Smooth muscle cell (in vitro differentiated cells): ENCODE measurements around the gene RDH5. TPM values are rescaled to one million over a fixed set of nuclear protein-coding genes. Genes with fewer than 3 reads are reported as not detected.

Experiments
- DNase-seq: peaks from one replicate; lab custom pipeline; 2025; ENCODE audit not compliant: unreplicated experiment; lab: John Stamatoyannopoulos, UW
- H2AFZ ChIP-seq: fragments of 200-600 bp; sonication (generic); 2 replicates; pipeline ENCODE4 v1.6.0; 2016; ENCODE audit warnings: antibody characterized with exemption, low read depth, mild to moderate bottlenecking
- H3F3A ChIP-seq: fragments of 200-600 bp; sonication (generic); 2 replicates; pipeline ENCODE4 v1.6.0; 2017; ENCODE audit warnings: antibody characterized with exemption, low read depth
- H3K27ac ChIP-seq: fragments of 200-600 bp; sonication (generic); 2 replicates; pipeline ENCODE4 v1.5.1; 2016; ENCODE audit warnings: low read depth, mild to moderate bottlenecking
- H3K27me3 ChIP-seq: fragments of 200-600 bp; sonication (generic); 2 replicates; pipeline ENCODE4 v1.6.1; 2016; ENCODE audit warnings: low read depth, mild to moderate bottlenecking
- H3K36me3 ChIP-seq: fragments of 200-600 bp; sonication (generic); 2 replicates; pipeline ENCODE4 v1.5.1; 2016; ENCODE audit warnings: low read depth
- H3K4me1 ChIP-seq: fragments of 200-600 bp; sonication (generic); 2 replicates; pipeline ENCODE4 v1.5.1; 2016; ENCODE audit warnings: low read depth
- H3K4me2 ChIP-seq: fragments of 200-600 bp; sonication (generic); 2 replicates; pipeline ENCODE4 v1.6.0; 2016; ENCODE audit warnings: mild to moderate bottlenecking
- H3K4me3 ChIP-seq: fragments of 200-600 bp; sonication (generic); 2 replicates; pipeline ENCODE4 v1.5.1; 2016; ENCODE audit warnings: mild to moderate bottlenecking
- H3K79me2 ChIP-seq: fragments of 200-600 bp; sonication (generic); 2 replicates; pipeline ENCODE4 v1.6.0; 2016; ENCODE audit warnings: low read depth, mild to moderate bottlenecking
- H3K9ac ChIP-seq: fragments of 200-600 bp; sonication (generic); 2 replicates; pipeline ENCODE4 v1.6.0; 2016; ENCODE audit warnings: low read depth
- H3K9me3 ChIP-seq: fragments of 200-600 bp; sonication (generic); replicated peaks from 2 replicates; pipeline ENCODE4 v1.5.1; 2016; ENCODE audit warnings: low read depth
- H4K20me1 ChIP-seq: fragments of 200-600 bp; sonication (generic); 2 replicates; pipeline ENCODE4 v1.6.0; 2016; ENCODE audit warnings: low read depth
- WGBS: methylation state at CpG from one replicate; pipeline ENCODE4 v1.1.7; 2016; ENCODE audit warnings: low lambda C conversion rate; 5-methylcytosine and 5-hydroxymethylcytosine counted together
- polyA plus RNA-seq: library from polyadenylated mRNA; unstranded; fragments of >200 nt; fragmentation: Nextera tagmentation; extraction: Ambion mirVana; gene quantifications from 2 replicates; pipeline ENCODE4 v1.2.1, GENCODE V29; 2016
- total RNA-seq: library from RNA; depleted of rRNA; stranded (reverse); fragments of >200 nt; gene quantifications from 2 replicates; pipeline ENCODE4 v1.2.3, GENCODE V29; 2014
- TF ChIP-seq, protein P1 (sequence below): fragments of 200-600 bp; sonication (generic); IDR thresholded peaks from 2 replicates; pipeline ENCODE4 v1.5.1; 2017; ENCODE audit warnings: borderline replicate concordance, mild to moderate bottlenecking, antibody characterized with exemption; ENCODE audit not compliant: insufficient read depth, poor library complexity, severe bottlenecking

RDH5 gene, protein sequence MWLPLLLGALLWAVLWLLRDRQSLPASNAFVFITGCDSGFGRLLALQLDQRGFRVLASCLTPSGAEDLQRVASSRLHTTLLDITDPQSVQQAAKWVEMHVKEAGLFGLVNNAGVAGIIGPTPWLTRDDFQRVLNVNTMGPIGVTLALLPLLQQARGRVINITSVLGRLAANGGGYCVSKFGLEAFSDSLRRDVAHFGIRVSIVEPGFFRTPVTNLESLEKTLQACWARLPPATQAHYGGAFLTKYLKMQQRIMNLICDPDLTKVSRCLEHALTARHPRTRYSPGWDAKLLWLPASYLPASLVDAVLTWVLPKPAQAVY
- total RNA-seq, result 3.0 TPM in 1 of 2 replicates, not detected in the other
- 3.7 and 9.2 TPM in 2 replicates for polyA plus RNA-seq

DNA sequence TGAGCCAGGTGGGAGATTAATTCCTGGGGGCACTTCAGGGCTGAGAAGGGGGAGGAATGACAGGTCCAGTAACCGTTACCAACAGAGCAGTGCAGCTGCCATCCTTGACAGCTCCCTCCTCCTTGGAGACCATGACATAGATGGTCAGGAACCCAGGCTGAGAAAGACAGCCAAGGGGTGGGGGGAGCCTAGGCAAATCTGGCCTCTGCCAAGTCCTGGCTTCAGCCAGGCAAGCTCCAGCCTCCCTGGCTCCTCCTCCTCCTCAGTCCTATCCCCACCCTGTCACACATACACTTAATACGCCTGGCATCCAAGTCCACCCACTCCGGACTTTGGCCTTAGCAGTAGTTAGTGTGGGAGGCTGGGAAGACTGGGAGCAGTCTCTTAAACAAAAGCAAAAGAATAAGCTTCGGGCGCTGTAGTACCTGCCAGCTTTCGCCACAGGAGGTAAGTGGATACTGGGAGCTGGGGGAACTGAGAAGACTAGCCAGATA is at the start of gene RDH5:
Gene RDH5, plus strand, starts transcription at position 323 of the 494 bp plus-strand sequence. CDS start 792 bp downstream, outside the sequence.
- H2AFZ ChIP-seq, result no peak within 1 kb of the TSS
- H4K20me1 ChIP-seq, result peaks cover 29% of the 10 kb centered on the region
- peak within 1 kb of the TSS; percentile 14 for H3K9ac ChIP-seq
- 57% methylated on average over 6 of the region's 6 CpGs for WGBS
- peak within 1 kb of the TSS; percentile 33 for H3K4me3 ChIP-seq
- H3K9me3 ChIP-seq, result no peaks in the 10 kb centered on the region
- no peak for DNase-seq
- no peaks in the 10 kb centered on the region for H3K36me3 ChIP-seq
- H3F3A ChIP-seq, result peaks cover 30% of the 10 kb centered on the region
- H3K27me3 ChIP-seq, result no peaks in the 10 kb centered on the region
- H3K4me2 ChIP-seq, result peak within 1 kb of the TSS; percentile 57
- H3K79me2 ChIP-seq, result no peaks in the 10 kb centered on the region
- TF ChIP-seq, protein P1, sequence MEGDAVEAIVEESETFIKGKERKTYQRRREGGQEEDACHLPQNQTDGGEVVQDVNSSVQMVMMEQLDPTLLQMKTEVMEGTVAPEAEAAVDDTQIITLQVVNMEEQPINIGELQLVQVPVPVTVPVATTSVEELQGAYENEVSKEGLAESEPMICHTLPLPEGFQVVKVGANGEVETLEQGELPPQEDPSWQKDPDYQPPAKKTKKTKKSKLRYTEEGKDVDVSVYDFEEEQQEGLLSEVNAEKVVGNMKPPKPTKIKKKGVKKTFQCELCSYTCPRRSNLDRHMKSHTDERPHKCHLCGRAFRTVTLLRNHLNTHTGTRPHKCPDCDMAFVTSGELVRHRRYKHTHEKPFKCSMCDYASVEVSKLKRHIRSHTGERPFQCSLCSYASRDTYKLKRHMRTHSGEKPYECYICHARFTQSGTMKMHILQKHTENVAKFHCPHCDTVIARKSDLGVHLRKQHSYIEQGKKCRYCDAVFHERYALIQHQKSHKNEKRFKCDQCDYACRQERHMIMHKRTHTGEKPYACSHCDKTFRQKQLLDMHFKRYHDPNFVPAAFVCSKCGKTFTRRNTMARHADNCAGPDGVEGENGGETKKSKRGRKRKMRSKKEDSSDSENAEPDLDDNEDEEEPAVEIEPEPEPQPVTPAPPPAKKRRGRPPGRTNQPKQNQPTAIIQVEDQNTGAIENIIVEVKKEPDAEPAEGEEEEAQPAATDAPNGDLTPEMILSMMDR, result no peak
- H3K27ac ChIP-seq, result peak within 1 kb of the TSS; percentile 78
- H3K4me1 ChIP-seq, result peaks cover 28% of the 10 kb centered on the region

GRCh38 chr12:55671746-55672145 is 48.4 kb upstream of the RDH5 start:
- Histone ChIP-seq H3K27ac (no peak overlapping the region), H4K20me1 (no peaks in the 10 kb centered on the region), H3K79me2 (no peaks in the 10 kb centered on the region), H3K4me2 (no peak overlapping the region), H3K9ac (no peak overlapping the region), H3K4me1 (no peaks in the 10 kb centered on the region), H3K4me3 (no peak overlapping the region), H3F3A (no peaks in the 10 kb centered on the region), H3K36me3 (no peaks in the 10 kb centered on the region), H2AFZ (no peak overlapping the region), H3K27me3 (peaks cover 5% of the 10 kb centered on the region), H3K9me3 (no peaks in the 10 kb centered on the region)
- DNase-seq, result no peak
- TF ChIP-seq, protein P1, result no peak
- WGBS, result 70% methylated on average over 4 of the region's 4 CpGs

- Histone ChIP-seq H3K36me3 (no peaks in the 10 kb centered on the region), H3K4me3 (no peak overlapping the region), H3K9ac (no peak overlapping the region), H3K27me3 (peaks cover 5% of the 10 kb centered on the region), H3K4me2 (no peak overlapping the region), H4K20me1 (no peaks in the 10 kb centered on the region), H3K27ac (no peak overlapping the region), H3K9me3 (no peaks in the 10 kb centered on the region), H2AFZ (no peak overlapping the region), H3K79me2 (no peaks in the 10 kb centered on the region), H3F3A (no peaks in the 10 kb centered on the region), H3K4me1 (no peaks in the 10 kb centered on the region)
- TF ChIP-seq, protein P1, result no peak
- no peak for DNase-seq
These were observed 46.6 kb upstream of the RDH5 start for GRCh38 chr12:55673638-55674037.

GRCh38 chr12:55675666-55676065 is 44.5 kb upstream of the RDH5 start:
- 87% methylated on average over 8 of the region's 8 CpGs for WGBS
- no peak overlapping the region for H3K4me3 ChIP-seq
- H3F3A ChIP-seq, result no peaks in the 10 kb centered on the region
- no peaks in the 10 kb centered on the region for H3K36me3 ChIP-seq
- H3K4me1 ChIP-seq, result no peaks in the 10 kb centered on the region
- H3K9me3 ChIP-seq, result no peaks in the 10 kb centered on the region
- no peak overlapping the region for H3K9ac ChIP-seq
- H3K79me2 ChIP-seq, result no peaks in the 10 kb centered on the region
- no peak overlapping the region for H3K4me2 ChIP-seq
- TF ChIP-seq, protein P1, result no peak
- H3K27me3 ChIP-seq, result peaks cover 5% of the 10 kb centered on the region
- no peaks in the 10 kb centered on the region for H4K20me1 ChIP-seq
- DNase-seq, result no peak
- H2AFZ ChIP-seq, result no peak overlapping the region
- H3K27ac ChIP-seq, result no peak overlapping the region
